ENCODE data around the gene GARRE1. TPM values are rescaled to one million over a fixed set of nuclear protein-coding genes. Genes with fewer than 3 reads are reported as not detected.

GARRE1 gene
- total and polyA plus RNA-seq, 2 of the 13 experiments (the other 11 are each of a cell fraction or from before 2014, with no cell fraction given) = 8.0 to 11.7 TPM

GRCh38 chr19:34224996-34225658 is 29.2 kb upstream of the GARRE1 start:
- Histone ChIP-seq H3K79me2 (ENCODE audit: insufficient read depth, low read length) (no peaks in the 10 kb centered on the region), H3K27ac (ENCODE audit: extremely low read length, insufficient read depth, low read length) (no peak overlapping the region), H3K9me3 (ENCODE audit: low read length) (no peaks in the 10 kb centered on the region), H3K9ac (ENCODE audit: insufficient read depth, low read depth, low read length) (no peak overlapping the region), H2AFZ (ENCODE audit: low read length) (no peak overlapping the region), H3K36me3 (replicated peaks in 1 of 2; ENCODE audit: control insufficient read depth in 1 of 2, insufficient read depth in 2 of 2, low read length in 2 of 2) (peaks cover 36 to 83% of the 10 kb centered on the region in 2 experiments), H3K4me1 (ENCODE audit: insufficient read depth, low read length) (peaks cover 11% of the 10 kb centered on the region; the same call in 1 of the 2 replicates), H4K20me1 (ENCODE audit: insufficient read depth, low read length) (no peaks in the 10 kb centered on the region), H3K27me3 (ENCODE audit: control insufficient read depth in 1 of 2, insufficient read depth in 2 of 2, low read length in 2 of 2) (no peaks in the 10 kb centered on the region), H3K4me3 (replicated peaks in 1 of 3; ENCODE audit: insufficient read depth in 1 of 3, low read depth in 2 of 3, low read length in 3 of 3) (no peak overlapping the region), H3K4me2 (ENCODE audit: low read depth, low read length) (no peak overlapping the region)
- intact Hi-C loops (cut with micrococcal nuclease; ENCODE audit: unreplicated experiment) = no loop called here
- WGBS (ENCODE audit: low lambda C conversion rate) = 97% methylated on average over 2 of the region's 2 CpGs
- no peak for ATAC-seq
- BruUV-seq (replicated peaks) = no TSS peak
- in situ Hi-C loops (cut with HindIII; ENCODE audit: extremely low pct_ligation_motif_present, low pct_unique_long_range_greater_than_20kb) = no loop called here
- ChIA-PET CTCF (ENCODE audit: low intra/inter-chr PET ratio, low total read pairs) (no interaction called here), POLR2A (no interaction called here)
- DNase-seq (ENCODE audit: low spot score) = no peak
- TF ChIP-seq GZF1 (CRISPR knock-in tag; IDR thresholded peaks at IDR 0.05) (no peak), ELF1 (CRISPR knock-in tag; IDR thresholded peaks at IDR 0.05) (no peak), ZNF83 (CRISPR knock-in tag; IDR thresholded peaks at IDR 0.05; ENCODE audit: borderline replicate concordance) (no peak), ZNF460 (CRISPR knock-in tag; IDR thresholded peaks at IDR 0.05; ENCODE audit: borderline replicate concordance) (no peak), ZNF180 (CRISPR knock-in tag; IDR thresholded peaks at IDR 0.05; ENCODE audit: borderline replicate concordance, low read depth) (no peak), RERE (CRISPR knock-in tag; IDR thresholded peaks at IDR 0.05; ENCODE audit: low read depth) (no peak), JARID2 (CRISPR knock-in tag; IDR thresholded peaks at IDR 0.05; ENCODE audit: insufficient replicate concordance) (no peak), AGO2 (optimal IDR thresholded peaks at IDR 0.05; ENCODE audit: low read depth, low read length) (no peak), MATR3 (CRISPR knock-in tag; IDR thresholded peaks at IDR 0.05) (no peak), TFAP4 (IDR thresholded peaks at IDR 0.05; ENCODE audit: borderline replicate concordance, low read depth) (no peak), HDAC1 (CRISPR knock-in tag; IDR thresholded peaks at IDR 0.05) (no peak), TBL1XR1 (IDR thresholded peaks at IDR 0.05; ENCODE audit: borderline replicate concordance, low read length, partially characterized antibody) (no peak), BCLAF1 (IDR thresholded peaks at IDR 0.05) (no peak), SP5 (CRISPR knock-in tag; IDR thresholded peaks at IDR 0.05; ENCODE audit: borderline replicate concordance, low read depth) (no peak), NFYB (CRISPR knock-in tag; IDR thresholded peaks at IDR 0.05) (no peak), SMAD3 (CRISPR knock-in tag; IDR thresholded peaks at IDR 0.05) (no peak)
- FAIRE-seq = no peak
